DMS79 (cell line): ENCODE results near the gene MAML1.

Experiments used
- DNase-seq: peaks from one replicate; lab custom pipeline; 2025; lab: John Stamatoyannopoulos, UW

The MAML1 gene

DNA sequence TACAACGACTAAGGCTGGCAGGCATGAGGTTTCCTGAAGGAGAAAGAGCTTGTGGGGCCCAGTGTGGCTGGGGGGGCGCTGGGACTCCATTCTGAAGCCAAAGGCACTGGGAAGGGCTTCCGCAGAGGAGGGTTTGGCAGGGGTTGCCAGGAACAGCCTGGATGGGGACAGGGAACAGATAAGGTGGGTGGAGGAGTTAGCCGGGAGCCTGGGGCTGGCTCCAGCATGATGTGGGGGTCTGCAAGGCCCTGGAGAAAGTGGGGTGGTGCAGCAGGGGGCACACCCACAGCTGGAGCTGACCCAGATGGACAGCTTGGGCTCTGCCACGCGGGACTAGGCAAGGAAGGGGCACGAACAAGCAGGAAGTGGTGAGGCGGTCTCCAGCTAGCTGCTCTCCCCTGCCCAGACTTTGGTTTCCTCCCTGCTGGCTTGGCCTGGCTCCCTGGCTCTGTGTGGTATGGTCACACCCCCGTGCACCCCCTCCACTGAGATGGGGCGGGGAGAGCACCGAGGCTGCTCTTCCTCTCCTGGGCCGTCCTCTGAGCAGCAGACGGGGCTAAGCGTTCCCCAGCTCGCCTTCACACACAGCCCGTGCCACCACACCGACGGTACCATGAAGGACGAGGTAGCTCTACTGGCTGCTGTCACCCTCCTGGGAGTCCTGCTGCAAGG, 61.0 kb downstream of the MAML1 start, which contains the start of gene LTC4S:
LTC4S (plus strand) TSS at position 519 of the 672 bp plus-strand sequence; CDS start at position 614, 95 bp downstream.
- no peak for DNase-seq

DNA sequence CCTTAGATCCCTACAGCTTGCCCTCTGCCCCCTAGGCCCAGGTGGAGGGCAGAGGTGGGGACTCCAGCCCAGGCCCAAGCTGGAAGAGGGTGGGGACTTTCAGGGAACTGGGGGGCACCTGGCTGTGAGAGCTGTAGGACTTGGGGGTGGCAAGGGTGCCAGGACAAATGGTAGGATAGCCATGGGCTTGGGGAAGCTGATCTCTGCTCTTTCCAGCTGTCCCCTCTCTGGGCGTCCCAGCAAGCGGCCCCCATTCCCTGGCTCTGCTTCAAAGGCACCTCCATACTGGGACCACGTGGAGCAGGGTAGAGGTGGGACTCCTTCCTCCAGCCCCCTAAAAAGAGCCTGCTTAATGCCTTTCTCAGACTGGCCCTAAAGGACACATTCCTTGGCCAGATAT, 61.5 kb downstream of the MAML1 start:
- DNase-seq = no peak

DNA sequence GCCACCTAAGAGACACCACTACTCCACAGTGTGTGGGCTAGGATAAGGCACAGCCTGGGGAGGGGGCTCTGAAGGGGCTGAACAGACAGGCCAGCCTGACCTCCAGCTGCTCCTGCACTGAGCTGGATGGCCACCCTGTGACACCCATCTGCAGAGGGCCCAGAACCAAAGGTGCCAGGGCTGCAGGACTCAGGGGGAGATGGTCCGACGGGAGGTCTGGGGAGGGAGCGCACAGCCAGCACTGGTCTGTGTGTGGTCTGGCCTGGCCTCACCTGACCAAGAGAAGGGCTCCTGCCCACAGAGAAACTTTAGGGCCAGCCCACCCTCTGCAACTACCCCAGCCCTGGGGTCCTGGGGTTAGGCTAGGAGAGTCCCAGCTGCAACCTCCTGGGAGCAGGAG, 62.0 kb downstream of the MAML1 start:
- no peak for DNase-seq

DNA sequence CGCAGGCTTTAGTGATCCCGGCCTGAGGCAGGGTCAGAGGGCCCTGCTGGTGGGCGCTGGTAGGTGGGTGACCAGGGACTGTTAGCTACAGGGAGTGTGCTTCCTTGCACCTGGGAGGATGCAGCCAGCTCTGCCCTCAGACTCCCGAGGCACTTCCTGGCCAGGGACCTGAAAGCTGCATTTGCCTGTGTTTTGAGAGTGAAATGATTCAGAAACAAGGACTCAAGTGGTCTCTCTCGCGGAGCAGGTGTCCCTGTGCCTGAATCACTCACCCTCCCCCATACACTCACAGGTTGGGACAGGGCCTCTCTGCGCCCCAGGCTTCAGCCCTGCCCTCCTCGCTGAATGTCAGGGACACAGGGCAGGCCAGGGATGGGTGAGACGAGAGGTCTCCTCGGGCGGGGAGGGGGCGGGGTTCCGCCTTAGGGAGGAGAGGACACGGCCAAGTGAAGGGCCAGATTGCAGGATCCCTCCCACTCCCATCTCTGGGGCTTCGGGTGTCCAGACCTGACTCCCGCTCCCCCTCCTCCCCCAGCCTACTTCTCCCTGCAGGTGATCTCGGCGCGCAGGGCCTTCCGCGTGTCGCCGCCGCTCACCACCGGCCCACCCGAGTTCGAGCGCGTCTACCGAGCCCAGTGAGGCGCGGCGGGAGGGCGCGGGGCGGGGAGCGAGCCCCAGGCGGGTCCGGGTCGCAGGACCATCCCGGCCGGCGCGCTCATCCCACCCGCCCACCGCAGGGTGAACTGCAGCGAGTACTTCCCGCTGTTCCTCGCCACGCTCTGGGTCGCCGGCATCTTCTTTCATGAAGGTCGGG, 62.6 kb downstream of the MAML1 start:
- peak; percentile 93 for DNase-seq

DNA sequence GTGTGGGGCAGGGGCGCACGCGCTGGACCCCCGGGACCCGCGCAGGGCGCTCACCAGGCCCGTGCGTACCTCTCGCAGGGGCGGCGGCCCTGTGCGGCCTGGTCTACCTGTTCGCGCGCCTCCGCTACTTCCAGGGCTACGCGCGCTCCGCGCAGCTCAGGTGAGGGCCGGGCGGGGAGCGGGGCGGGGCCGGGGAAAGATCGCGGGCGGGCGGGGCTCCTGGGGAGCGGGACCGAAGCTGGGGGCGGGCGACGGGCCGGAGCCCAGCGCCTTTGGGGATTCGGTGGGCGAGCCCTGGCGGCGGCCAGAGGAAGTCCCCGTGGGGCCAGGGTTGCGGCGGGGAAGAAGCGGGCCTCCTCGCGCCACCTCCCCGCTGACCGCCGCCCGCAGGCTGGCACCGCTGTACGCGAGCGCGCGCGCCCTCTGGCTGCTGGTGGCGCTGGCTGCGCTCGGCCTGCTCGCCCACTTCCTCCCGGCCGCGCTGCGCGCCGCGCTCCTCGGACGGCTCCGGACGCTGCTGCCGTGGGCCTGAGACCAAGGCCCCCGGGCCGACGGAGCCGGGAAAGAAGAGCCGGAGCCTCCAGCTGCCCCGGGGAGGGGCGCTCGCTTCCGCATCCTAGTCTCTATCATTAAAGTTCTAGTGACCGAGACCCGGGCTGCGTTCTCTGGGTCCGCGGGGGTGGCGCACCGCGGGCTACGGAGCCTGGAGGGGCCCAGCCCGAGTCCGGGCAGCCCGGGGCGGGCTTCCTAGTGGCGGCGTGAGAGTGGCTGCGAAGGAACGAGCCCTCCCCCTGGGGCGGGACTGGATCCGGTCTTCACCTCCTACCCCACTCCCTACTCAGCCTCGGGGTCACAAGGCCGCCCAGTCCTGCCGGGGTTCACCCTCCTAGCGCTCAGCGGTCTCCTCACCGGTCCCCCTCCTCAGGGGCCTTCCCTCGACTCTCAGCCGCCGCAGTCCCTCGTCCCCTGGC, 63.5 kb downstream of the MAML1 start:
- DNase-seq = peak; percentile 51

DNA sequence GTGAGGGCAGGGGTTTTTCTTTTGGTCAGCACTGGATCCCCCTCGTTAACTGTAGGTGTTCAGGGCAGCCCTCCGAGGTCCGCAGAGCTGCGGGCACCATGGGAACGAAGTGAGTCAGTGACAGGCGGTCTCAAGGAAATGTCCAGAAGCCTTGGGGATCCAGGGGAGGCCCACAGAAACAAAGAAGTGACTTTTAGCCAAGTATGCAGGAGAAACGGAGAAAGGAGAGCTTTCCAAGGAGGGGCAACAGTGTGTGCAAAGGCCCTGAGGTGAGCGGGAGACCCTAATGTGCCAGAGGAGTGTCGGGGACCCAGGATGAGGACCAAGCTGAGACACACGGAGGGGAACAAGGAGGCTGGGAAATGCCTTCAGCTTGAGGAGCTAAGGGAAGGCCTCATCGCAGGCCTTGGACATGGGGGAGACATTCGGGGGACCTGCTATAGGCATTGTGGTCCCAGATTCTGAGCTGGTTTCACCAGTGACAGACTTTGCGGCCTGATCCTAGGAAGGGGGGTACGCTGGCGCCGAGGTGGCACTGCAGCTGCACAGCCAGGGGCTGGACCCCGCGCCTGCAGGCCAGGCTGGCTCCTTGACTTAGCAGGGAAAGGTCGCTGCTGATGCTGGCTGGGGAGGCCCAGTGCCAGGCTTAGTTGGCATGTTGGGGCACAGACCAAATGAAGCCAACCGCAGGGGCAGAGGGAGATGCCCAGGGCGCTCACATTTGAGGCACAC, 64.4 kb downstream of the MAML1 start:
- no peak for DNase-seq

DNA sequence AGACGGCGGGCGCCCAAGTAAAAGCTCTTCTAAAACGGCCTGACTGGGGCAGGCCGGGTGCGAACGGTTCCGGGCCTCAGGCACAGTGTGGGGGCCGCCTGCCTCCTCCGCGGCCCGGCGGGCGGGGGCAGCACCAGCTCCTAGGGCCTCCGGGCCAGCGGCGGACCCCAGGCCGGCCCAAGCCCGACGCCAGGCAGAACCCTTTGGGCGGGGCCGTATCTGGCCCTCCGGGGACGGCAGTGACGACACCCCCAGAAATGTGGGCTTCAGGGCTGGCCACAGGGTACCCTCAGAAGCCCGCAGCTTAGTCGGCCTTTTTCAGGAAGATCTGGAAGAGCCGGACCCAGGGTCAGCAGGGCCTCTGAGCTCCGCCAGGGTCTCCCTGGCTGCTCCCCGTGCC, 65.1 kb downstream of the MAML1 start:
- DNase-seq = no peak

DNA sequence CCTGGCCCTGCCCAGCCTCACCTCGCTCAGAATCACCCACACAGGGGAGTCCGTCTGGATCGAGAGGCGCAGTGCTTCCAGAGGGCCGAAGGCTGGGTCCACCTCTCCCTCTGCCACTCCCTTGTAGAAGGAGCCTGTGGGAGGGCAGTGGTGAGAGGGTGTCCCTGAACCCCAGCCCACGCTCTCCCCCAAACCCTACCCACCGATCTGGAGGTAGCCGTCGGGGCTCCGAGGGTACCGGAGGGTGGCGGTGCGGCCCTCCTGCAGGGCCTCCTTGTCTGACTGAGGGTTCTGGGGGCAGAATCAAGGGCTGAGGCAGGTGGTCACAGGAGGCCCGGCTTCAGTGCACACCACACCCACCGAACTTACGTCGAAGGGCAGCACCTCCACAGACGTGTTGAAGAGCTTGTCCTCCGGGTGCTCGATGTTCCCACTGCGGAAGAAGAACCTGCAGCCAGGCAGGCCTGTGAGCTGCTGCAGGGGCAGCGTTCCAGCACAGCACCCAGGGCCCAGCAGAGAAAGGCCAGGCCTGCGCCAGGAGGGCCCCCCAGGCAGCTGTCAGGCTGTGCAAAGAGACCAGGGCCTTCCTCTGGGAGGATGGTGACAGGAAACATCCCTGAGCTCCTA, 65.6 kb downstream of the MAML1 start:
- DNase-seq = no peak

DNA sequence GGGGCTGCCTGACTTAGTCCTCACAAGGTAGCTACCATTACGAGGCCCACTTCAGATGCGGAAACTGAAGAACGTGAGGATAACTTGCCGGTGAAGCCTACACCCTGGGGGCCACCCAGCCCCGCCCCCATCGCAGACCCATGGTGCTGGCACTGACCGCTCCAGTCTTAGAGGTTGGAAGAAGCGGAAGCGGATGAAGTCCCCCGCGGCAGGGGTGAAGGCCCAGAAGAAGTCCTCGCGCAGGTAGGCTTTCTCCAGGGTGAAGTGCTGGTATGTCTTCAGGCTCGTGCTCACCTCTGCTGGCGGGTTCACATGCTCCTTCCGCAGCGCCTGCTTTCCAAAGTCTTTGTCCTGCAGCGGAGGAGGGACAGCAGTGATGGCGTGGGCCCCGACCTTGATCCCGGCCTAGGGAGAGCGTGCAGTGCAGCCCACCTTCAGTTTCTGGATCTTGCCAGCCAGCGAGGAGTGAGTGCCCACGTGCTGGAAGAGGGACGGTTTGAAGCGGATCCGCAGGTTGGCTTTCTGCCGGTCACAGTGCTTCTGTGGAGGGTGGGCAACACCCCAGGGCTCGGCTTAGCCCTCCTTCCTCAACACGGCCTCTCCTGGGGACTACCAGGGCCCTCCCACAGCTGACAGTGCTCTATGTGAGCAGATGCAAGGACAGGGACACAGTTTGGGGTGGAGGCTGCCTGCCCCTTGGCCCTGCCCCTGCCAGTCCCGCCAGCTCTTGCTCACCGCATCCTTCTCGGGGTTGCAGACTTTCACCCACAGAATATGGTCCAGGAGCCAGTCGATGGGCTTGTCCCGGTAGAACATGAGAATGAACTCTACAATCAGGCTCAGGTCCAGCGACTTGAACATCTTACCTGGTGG, 66.4 kb downstream of the MAML1 start:
- DNase-seq = no peak

DNA sequence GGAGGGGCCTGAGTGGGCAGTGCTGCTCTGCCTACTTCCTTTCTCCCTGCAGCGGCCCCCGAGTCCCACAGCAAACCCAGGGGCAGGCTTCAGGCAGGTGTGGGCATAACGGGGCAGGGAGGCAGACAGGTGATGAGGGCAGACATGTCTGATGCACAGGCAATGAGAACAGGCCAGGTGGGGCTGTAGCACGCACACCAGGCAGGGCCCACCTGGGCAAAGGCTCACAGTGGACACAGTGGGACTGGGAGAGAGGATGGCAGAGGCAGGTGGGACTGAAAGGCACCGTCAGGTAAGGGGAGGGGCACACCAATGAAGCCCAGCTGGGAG, 67.0 kb downstream of the MAML1 start:
- no peak for DNase-seq

DNA sequence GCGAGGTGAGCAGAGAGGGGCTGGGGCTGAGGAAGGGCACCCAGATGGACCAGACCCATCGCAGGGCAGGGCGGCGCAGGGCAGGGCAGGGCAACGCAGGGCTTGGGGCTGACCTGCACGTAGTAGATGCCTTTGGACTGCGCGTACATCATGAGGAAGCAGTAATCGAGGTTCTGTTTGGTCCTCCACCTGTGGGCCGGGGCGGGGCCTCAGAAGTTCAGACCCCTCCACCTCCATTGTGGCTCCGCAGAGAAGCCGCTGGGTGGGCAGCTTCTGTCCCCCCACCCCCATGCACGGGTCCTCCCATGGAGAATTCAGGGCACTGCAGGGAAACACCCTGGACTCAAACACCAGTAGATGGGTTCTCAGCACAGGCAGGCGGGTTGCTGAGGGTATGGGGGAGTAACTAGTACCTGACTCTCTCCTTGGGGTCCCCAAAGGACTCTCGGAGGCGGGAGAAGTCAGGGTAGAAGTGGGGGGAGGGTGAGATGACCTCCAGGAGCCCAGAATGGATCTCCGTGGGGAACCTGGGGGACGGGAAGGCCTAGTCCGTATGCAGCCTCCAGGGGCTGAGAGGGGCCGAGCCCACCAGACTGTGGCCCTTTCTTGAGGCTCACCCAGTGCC, 67.6 kb downstream of the MAML1 start:
- no peak for DNase-seq

DNA sequence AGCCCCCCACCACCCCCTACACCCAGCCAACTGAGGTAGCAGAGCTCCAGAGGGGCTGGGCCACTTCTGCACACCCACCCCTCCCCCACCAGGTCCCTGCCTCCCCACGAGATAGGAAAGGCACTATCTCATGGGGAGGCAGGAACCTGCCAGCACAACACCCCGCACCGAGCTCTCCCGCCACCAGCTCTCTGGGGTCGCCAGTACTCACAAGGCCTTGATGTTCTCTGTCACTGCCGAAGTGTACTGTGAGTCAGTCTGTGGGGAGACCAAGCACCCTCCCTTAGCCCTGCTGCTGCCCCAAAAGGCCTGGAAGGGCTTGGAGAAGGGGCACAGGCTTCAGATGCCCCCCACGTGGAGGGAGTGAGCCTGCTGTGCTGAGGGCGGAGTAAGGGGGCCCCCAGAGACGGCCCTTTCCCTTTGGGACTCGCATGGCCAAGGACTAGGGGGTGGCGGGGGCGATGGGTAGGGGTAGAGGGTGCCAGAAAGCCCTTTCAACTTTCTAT, 68.1 kb downstream of the MAML1 start:
- DNase-seq = no peak

DNA sequence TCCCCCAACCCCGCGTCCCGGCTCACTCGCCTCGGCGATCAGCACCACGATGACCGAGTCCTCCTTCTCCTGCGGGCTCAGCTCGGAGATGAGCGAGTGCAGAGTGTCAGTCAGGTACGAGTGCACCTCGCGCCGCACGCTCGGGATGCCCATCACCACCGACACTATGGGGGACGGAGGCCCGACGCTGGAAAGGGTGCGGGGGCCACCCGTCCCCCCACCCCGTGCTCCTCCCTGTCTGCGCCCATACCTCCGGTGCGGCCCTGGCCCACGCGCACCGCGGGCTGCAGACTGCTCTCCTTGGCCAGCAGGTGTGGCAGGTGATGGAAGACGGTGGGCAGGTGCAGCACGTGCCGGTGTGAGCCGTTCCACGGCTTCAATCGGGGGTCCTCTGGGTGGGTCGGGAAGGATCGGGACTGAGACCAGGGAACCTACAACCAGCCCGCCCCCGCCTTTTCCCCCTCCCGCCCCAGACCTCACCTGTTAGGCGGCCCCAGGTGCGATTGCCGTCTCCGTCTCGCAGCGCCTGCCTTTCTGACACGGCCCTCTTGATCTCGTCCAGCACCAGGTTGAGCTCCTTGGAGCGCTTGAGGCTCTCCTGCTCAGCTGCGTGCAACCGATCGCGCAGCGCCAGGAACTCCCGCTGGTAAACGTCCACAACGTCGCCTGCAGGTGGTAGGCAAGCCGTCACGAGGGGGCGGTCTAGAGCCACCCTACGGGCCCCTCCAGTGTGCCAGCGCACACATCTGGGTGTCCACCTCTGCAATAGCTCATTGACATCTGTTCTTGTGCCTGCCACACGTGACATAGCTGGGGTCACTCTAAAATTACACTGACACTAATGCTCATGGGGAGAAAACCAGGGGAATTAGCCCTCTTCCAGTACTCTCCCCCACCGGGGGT, 68.9 kb downstream of the MAML1 start:
- no peak for DNase-seq

DNA sequence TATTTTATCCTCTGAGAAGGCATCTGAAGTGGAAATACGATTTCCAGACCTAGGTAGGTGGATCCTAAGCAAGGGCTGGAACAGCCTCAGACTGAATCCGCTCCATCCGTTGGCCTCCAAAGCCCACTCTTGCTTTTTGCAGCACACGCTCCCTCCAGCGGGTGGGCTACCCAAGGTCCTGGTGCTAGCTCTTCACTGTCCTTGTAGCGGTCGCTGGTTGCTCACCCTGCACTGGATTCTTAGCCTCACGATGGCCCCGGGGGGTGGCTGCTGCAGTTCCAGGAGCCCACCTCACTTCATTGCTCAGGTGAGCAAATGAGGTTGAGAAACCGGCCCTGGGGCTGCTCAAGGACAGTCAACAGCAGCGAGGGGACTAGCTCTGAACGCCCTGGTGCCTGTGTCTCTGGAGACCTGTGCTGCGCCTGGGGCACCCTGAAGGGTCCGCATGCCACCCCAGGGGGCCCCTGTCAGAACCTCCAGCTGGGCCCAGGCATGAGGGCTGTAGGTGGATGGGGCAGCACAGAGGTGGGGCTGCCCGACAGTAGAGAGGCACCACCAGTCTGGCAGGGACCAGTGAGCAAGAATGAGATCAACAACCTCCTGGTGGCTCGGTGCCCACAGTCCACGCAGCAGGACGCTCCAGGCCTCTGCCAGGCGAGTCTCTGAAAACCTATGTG, 69.7 kb downstream of the MAML1 start:
- no peak for DNase-seq

DNA sequence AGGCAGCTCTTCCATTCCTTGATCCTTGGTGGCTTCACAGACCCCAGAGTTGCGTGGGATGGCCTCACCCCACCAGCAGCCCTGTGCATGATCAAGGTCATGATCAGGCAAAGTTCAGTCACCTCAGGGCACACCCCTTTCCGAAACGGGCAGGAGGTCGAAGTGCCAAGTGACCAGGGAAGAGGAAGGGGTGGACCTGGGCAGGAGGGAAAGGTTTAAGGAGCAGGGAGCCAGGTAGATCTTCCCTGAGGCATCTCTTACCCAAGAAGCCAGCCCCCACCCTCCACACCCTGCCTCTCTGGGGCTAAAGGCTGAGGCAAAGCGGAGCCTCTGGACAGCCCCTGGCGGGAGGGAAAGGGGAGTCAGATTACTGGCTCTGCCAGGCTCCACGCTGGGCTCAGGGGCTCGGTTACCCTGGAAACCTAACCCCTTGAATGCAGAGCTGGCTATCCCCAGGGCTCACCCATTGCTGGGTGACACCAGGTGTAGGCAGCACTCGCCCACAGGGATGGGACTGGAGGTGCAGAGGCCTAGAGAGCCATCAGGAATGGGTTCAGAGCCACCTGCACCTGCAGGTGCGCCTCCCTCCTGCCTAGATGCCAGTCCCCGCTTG, 70.4 kb downstream of the MAML1 start:
- peak; percentile 87 for DNase-seq

DNA sequence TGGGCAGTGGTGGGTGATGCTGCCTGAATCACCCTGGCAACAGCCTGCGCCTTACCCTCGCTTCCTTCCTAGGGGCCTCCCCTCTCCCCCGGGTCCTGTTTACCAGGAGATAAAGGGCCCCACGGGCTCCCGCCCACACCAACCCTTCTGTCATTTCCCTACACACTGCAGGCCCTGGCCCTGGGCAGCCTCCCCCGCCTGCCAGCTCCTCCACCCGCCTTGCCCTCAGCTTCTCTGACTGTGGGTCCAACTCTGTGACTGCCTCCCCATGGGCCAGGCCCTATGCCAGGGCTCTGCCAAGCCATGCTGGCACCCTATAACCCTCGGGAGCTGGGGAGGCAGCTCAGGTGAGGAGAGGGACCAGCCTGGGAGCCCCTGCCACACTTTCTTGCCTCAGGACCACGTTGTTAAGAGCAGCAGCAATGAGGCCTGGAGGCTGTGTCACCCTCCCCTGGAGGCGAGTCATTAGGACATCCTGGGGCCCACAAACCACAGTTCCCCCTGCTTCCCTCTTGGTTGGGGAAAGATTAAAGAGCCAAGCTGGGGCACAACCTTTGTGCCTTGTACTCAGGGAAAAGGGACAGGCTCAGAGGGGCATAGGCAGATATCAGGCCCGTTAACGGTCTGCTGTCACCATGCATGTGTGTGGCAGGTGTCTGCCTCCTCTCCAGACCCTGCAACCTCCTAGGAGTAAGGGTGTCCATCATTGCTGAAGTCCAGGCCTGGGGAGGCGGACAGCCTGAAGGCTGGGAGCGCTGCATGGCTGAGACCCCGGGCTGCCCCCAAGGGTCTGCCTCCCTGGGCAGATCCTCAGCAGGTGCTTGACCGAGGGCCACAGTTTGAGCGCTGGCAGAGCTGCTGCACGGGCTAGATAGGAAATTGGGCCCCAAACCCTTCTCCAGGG, 71.3 kb downstream of the MAML1 start:
- DNase-seq = no peak

DNA sequence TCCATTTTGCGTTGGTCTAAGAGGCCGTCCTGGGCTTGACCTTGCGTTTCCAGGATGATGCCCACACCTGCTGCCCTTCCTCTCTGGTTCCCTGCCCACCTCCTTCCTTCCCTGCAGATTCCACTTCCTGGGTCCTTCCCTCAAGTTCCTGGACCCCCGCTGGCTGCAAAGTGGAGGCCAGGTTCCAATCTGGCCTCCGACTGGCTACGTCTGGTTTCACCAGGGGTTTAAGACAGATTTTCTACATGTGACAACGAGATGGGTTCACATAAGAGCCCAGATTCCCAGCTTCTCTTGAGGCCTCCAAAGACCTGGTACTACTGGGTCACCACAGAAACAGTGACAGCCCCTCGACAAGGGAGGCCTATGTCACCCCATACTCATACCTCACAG, 71.9 kb downstream of the MAML1 start:
- DNase-seq = no peak
